GM12892 (cell line): ENCODE measurements around the gene FGGY.

ENCODE experiments used
- POLR2A ChIP-seq: IDR thresholded peaks from 2 replicates; pipeline ENCODE4 v1.6.1; 2011; ENCODE audit warnings: low read depth, low read length, control low read depth
- POLR2AphosphoS5 ChIP-seq: IDR thresholded peaks from 2 replicates; pipeline ENCODE4 v1.6.1; 2011; ENCODE audit warnings: low read depth, low read length, control low read depth
- TAF1 ChIP-seq: IDR thresholded peaks from 2 replicates; pipeline ENCODE4 v1.6.1; 2011; ENCODE audit warnings: low read depth, mild to moderate bottlenecking, control low read depth, low read length, borderline replicate concordance

DNA sequence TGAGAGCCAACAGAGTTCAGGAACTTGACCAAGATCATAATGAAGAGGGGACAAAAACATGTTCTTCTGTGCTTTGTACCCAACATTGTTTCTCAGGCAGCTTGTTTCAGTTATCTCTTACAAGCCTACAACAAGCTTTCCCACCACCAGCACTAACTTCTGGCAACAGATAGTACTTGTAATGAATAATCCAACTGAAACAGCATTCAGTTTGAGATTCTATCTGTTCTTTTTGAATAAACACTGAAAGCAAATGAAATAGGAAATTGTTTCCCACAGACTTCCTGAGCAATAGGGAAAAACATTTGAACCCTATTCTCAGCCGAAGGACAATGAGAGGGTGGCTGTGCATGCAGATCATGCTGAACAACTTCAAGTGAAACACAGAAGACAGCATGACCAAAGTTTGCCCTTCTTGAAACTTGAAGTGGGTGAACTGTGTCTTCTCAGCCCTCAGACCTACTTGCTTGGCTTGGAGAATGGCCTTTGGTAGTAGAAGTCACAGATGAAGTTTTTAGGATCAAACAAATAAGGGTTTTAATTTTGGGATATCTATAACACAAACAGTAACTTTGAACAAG is 506.7 kb downstream of the FGGY start:
- TF ChIP-seq POLR2A: no peak
- no peak for TF ChIP-seq TAF1
- TF ChIP-seq POLR2AphosphoS5: no peak
